ENCODE results near the gene FXN. TPM values are rescaled to one million over a fixed set of nuclear protein-coding genes. Genes with fewer than 3 reads are reported as not detected.

Gene FXN
- total RNA-seq, 1 experiment from 2014 or later: 17.8 TPM

DNA sequence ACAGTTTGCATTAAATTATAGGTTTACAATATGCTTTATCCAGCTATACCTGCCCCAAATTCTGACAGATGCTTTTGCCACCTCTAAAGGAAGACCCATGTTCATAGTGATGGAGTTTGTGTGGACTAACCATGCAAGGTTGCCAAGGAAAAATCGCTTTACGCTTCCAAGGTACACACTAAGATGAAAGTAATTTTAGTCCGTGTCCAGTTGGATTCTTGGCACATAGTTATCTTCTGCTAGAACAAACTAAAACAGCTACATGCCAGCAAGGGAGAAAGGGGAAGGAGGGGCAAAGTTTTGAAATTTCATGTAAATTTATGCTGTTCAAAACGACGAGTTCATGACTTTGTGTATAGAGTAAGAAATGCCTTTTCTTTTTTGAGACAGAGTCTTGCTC, 41.0 kb downstream of the FXN start:
- no peak overlapping the region for H3K27ac ChIP-seq (ENCODE audit: low read length)
- no peak for TF ChIP-seq POLR2AphosphoS5 (IDR thresholded peaks at IDR 0.05; ENCODE audit: low read depth, low read length)
- TF ChIP-seq, protein P1, sequence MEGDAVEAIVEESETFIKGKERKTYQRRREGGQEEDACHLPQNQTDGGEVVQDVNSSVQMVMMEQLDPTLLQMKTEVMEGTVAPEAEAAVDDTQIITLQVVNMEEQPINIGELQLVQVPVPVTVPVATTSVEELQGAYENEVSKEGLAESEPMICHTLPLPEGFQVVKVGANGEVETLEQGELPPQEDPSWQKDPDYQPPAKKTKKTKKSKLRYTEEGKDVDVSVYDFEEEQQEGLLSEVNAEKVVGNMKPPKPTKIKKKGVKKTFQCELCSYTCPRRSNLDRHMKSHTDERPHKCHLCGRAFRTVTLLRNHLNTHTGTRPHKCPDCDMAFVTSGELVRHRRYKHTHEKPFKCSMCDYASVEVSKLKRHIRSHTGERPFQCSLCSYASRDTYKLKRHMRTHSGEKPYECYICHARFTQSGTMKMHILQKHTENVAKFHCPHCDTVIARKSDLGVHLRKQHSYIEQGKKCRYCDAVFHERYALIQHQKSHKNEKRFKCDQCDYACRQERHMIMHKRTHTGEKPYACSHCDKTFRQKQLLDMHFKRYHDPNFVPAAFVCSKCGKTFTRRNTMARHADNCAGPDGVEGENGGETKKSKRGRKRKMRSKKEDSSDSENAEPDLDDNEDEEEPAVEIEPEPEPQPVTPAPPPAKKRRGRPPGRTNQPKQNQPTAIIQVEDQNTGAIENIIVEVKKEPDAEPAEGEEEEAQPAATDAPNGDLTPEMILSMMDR (IDR thresholded peaks at IDR 0.05): no peak
- TF ChIP-seq, protein P2, sequence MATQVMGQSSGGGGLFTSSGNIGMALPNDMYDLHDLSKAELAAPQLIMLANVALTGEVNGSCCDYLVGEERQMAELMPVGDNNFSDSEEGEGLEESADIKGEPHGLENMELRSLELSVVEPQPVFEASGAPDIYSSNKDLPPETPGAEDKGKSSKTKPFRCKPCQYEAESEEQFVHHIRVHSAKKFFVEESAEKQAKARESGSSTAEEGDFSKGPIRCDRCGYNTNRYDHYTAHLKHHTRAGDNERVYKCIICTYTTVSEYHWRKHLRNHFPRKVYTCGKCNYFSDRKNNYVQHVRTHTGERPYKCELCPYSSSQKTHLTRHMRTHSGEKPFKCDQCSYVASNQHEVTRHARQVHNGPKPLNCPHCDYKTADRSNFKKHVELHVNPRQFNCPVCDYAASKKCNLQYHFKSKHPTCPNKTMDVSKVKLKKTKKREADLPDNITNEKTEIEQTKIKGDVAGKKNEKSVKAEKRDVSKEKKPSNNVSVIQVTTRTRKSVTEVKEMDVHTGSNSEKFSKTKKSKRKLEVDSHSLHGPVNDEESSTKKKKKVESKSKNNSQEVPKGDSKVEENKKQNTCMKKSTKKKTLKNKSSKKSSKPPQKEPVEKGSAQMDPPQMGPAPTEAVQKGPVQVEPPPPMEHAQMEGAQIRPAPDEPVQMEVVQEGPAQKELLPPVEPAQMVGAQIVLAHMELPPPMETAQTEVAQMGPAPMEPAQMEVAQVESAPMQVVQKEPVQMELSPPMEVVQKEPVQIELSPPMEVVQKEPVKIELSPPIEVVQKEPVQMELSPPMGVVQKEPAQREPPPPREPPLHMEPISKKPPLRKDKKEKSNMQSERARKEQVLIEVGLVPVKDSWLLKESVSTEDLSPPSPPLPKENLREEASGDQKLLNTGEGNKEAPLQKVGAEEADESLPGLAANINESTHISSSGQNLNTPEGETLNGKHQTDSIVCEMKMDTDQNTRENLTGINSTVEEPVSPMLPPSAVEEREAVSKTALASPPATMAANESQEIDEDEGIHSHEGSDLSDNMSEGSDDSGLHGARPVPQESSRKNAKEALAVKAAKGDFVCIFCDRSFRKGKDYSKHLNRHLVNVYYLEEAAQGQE (IDR thresholded peaks at IDR 0.05; ENCODE audit: insufficient read depth in 1 of 2, low read depth in 2 of 2, low read length in 1 of 2): no peak
- TF ChIP-seq SIN3A (IDR thresholded peaks at IDR 0.05; ENCODE audit: borderline replicate concordance, insufficient read depth, low read depth, low read length): no peak
- no peak for TF ChIP-seq TCF7L2 (IDR thresholded peaks at IDR 0.05; ENCODE audit: low read depth, low read length)
- H3K9me3 ChIP-seq (ENCODE audit: control insufficient read depth, insufficient read depth, low read depth, low read length): no peaks in the 10 kb centered on the region
- ATAC-seq (no peak), DNase-seq (ENCODE audit: low read depth, low spot score) (no peak)
- H3K36me3 ChIP-seq (ENCODE audit: control insufficient read depth, insufficient read depth, low read length): no peaks in the 10 kb centered on the region
- intact Hi-C loops (cut with micrococcal nuclease; ENCODE audit: unreplicated experiment) (no loop called here), in situ Hi-C loops (cut with HindIII; ENCODE audit: low pct_unique_long_range_greater_than_20kb, low sequenced_read_pairs) (no loop called here)
- H3K4me3 ChIP-seq (ENCODE audit: low read depth in 2 of 2, low read length in 2 of 2): no peak overlapping the region
- no TSS peak for BruUV-seq (replicated peaks)
- no peaks in the 10 kb centered on the region for H3K4me1 ChIP-seq (ENCODE audit: control insufficient read depth, insufficient read depth, low read length)
- H3K27me3 ChIP-seq (ENCODE audit: control insufficient read depth, insufficient read depth, low read length): no peaks in the 10 kb centered on the region
- POLR2A ChIA-PET: no interaction called here
- CTCF ChIA-PET: no interaction called here

DNA sequence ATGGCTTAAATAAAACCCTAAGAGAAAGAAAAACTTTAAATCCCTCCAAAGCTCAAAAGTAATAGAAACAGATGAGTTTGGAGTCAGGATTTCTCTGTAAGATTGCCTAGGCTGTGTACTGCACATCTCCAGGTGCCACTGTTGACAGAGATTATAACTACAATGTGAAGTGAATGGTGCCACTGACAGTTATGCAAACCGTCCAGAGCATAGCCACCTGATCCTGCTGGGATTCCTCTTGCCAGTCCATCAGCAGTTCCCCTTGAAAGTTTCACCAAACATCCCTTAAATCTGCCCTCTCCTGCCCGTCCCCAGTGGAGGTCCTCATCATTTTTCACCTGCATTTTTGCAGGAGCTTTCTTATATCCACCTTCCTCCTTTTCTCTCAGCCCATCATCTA, 42.5 kb downstream of the FXN start:
- H3K4me1 ChIP-seq (ENCODE audit: control insufficient read depth, insufficient read depth, low read length): no peaks in the 10 kb centered on the region
- CTCF ChIA-PET: interaction anchor here (0.5 kb wide), 1 partner anchor 139 kb away, joined by 4 read pairs; no protein-coding TSS in a partner anchor
- H3K36me3 ChIP-seq (ENCODE audit: control insufficient read depth, insufficient read depth, low read length): no peaks in the 10 kb centered on the region
- DNase-seq (ENCODE audit: low read depth, low spot score) (no peak), ATAC-seq (no peak)
- in situ Hi-C loops (cut with HindIII; ENCODE audit: low pct_unique_long_range_greater_than_20kb, low sequenced_read_pairs) (no loop called here), intact Hi-C loops (cut with micrococcal nuclease; ENCODE audit: unreplicated experiment) (no loop called here)
- no peak for TF ChIP-seq TCF7L2 (IDR thresholded peaks at IDR 0.05; ENCODE audit: low read depth, low read length)
- TF ChIP-seq SIN3A (IDR thresholded peaks at IDR 0.05; ENCODE audit: borderline replicate concordance, insufficient read depth, low read depth, low read length): no peak
- TF ChIP-seq, protein P1 (IDR thresholded peaks at IDR 0.05): no peak
- TF ChIP-seq, protein P2 (IDR thresholded peaks at IDR 0.05; ENCODE audit: insufficient read depth in 1 of 2, low read depth in 2 of 2, low read length in 1 of 2): no peak
- no peak for TF ChIP-seq POLR2AphosphoS5 (IDR thresholded peaks at IDR 0.05; ENCODE audit: low read depth, low read length)
- H3K9me3 ChIP-seq (ENCODE audit: control insufficient read depth, insufficient read depth, low read depth, low read length): no peaks in the 10 kb centered on the region
- POLR2A ChIA-PET: no interaction called here
- BruUV-seq (replicated peaks): no TSS peak
- no peak overlapping the region for H3K27ac ChIP-seq (ENCODE audit: low read length)
- H3K27me3 ChIP-seq (ENCODE audit: control insufficient read depth, insufficient read depth, low read length): no peaks in the 10 kb centered on the region
- no peak overlapping the region for H3K4me3 ChIP-seq (ENCODE audit: low read depth in 2 of 2, low read length in 2 of 2)

All from Panc1 (cell line).